Esophagus squamous epithelium (tissue), 4 donors: ENCODE data around the gene METTL9.

Experiments
- POLR2A ChIP-seq, 4 donors: fragments of 450-650 bp; IDR thresholded peaks; one replicate each; pipeline ENCODE4 v1.6.1; 2017; ENCODE audit warnings: antibody characterized with exemption in 4 of 4, mild to moderate bottlenecking in 4 of 4, moderate library complexity in 3 of 4
- TF ChIP-seq, protein P1 (sequence below), 6 experiments: fragments of 450-650 bp in 4 of 6; fragments of 200-600 bp in 2 of 6; sonication (generic) in 2 of 6; IDR thresholded peaks; one replicate each; pipeline ENCODE4 v1.5.1; 2016 to 2019; ENCODE audit warnings: antibody characterized with exemption in 6 of 6, mild to moderate bottlenecking in 4 of 6, moderate library complexity in 4 of 6

- no peak for TF ChIP-seq POLR2A (IDR thresholded peaks at IDR 0.05)
- TF ChIP-seq, protein P1, sequence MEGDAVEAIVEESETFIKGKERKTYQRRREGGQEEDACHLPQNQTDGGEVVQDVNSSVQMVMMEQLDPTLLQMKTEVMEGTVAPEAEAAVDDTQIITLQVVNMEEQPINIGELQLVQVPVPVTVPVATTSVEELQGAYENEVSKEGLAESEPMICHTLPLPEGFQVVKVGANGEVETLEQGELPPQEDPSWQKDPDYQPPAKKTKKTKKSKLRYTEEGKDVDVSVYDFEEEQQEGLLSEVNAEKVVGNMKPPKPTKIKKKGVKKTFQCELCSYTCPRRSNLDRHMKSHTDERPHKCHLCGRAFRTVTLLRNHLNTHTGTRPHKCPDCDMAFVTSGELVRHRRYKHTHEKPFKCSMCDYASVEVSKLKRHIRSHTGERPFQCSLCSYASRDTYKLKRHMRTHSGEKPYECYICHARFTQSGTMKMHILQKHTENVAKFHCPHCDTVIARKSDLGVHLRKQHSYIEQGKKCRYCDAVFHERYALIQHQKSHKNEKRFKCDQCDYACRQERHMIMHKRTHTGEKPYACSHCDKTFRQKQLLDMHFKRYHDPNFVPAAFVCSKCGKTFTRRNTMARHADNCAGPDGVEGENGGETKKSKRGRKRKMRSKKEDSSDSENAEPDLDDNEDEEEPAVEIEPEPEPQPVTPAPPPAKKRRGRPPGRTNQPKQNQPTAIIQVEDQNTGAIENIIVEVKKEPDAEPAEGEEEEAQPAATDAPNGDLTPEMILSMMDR (IDR thresholded peaks at IDR 0.05) = no peak
Measured at GRCh38 chr16:21617607-21618006, 18.2 kb downstream of the METTL9 start.
